Thoracic aorta (tissue), 2 donors: Measurements from ENCODE around the gene EVA1C. TPM values are rescaled to one million over a fixed set of nuclear protein-coding genes. Genes with fewer than 3 reads are reported as not detected.

ENCODE experiments used
- ATAC-seq: fragments of 150-250 bp; one replicate; pipeline ENCODE4 v1.8.0; 2017; ENCODE audit warnings: low read depth; ENCODE audit not compliant: insufficient number of reproducible peaks, low FRiP score
- DNase-seq: peaks from one replicate; pipeline ENCODE4 v3.0.0-alpha.2; 2020; ENCODE audit warnings: low spot score
- H3K27ac ChIP-seq, 2 donors: fragments of 200-600 bp; sonication (generic); 1 replicate in 1 of 2; 2 replicates in 1 of 2; pipeline ENCODE4 v1.5.1; 2016; ENCODE audit warnings: mild to moderate bottlenecking in 2 of 2, moderate library complexity in 2 of 2
- H3K27me3 ChIP-seq: fragments of 200-600 bp; sonication (generic); replicated peaks from 2 replicates; pipeline ENCODE4 v1.6.0; 2016; ENCODE audit warnings: mild to moderate bottlenecking; ENCODE audit not compliant: insufficient read depth
- H3K36me3 ChIP-seq: fragments of 200-600 bp; sonication (generic); one replicate; pipeline ENCODE4 v1.5.1; 2016
- H3K4me1 ChIP-seq, 2 donors: fragments of 200-600 bp; sonication (generic); 1 replicate in 1 of 2; 2 replicates in 1 of 2; pipeline versions ENCODE4 v1.5.1 to v1.6.0; 2016; ENCODE audit warnings: low read depth in 2 of 2, mild to moderate bottlenecking in 1 of 2; ENCODE audit not compliant: control insufficient read depth in 1 of 2
- H3K4me3 ChIP-seq: fragments of 200-600 bp; sonication (generic); 2 replicates; pipeline ENCODE4 v1.5.1; 2016; ENCODE audit warnings: mild to moderate bottlenecking
- H3K9me3 ChIP-seq: fragments of 200-600 bp; sonication (generic); 2 replicates; pipeline ENCODE4 v1.5.1; 2016
- total RNA-seq, 2 donors: library from RNA; depleted of rRNA; stranded (reverse); fragments of >200 nt; gene quantifications; one replicate each; pipeline versions ENCODE4 v1.1.0 to v1.2.3, GENCODE V29; 2016
- TF ChIP-seq, protein P1 (sequence below): fragments of 200-600 bp; sonication (generic); IDR thresholded peaks from one replicate; pipeline ENCODE4 v1.5.1; 2019; ENCODE audit warnings: antibody characterized with exemption

The EVA1C gene
- total RNA-seq, 2 donors from 2014 or later, result 81.2 to 115 TPM

DNA sequence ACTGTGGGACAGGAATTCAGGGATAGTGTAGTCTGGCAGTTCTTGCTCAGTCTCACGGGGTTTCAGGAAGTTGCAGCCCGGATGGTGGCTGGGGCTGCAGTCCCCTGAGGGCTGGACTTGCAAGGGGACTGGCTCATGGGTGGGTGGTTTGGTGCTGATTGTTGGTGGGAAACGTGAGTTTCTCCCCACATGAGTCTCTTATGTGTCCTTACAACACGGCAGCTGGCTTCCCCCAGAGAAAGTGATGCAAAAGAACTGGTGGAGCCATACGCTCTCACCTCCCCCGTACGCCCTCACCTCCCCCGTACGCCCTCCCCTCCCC, 64.9 kb downstream of the EVA1C start:
- Histone ChIP-seq H3K4me1 (peaks cover 11 to 33% of the 10 kb centered on the region in 2 donors), H3K4me3 (no peak overlapping the region), H3K36me3 (peaks cover 26% of the 10 kb centered on the region), H3K27ac (no peak overlapping the region), H3K9me3 (no peaks in the 10 kb centered on the region), H3K27me3 (no peaks in the 10 kb centered on the region)
- no peak for ATAC-seq
- TF ChIP-seq, protein P1, sequence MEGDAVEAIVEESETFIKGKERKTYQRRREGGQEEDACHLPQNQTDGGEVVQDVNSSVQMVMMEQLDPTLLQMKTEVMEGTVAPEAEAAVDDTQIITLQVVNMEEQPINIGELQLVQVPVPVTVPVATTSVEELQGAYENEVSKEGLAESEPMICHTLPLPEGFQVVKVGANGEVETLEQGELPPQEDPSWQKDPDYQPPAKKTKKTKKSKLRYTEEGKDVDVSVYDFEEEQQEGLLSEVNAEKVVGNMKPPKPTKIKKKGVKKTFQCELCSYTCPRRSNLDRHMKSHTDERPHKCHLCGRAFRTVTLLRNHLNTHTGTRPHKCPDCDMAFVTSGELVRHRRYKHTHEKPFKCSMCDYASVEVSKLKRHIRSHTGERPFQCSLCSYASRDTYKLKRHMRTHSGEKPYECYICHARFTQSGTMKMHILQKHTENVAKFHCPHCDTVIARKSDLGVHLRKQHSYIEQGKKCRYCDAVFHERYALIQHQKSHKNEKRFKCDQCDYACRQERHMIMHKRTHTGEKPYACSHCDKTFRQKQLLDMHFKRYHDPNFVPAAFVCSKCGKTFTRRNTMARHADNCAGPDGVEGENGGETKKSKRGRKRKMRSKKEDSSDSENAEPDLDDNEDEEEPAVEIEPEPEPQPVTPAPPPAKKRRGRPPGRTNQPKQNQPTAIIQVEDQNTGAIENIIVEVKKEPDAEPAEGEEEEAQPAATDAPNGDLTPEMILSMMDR, result no peak
- DNase-seq, result no peak

- no peak for ATAC-seq
- Histone ChIP-seq H3K9me3 (no peaks in the 10 kb centered on the region), H3K4me1 (peaks cover 0 to 10% of the 10 kb centered on the region in 2 donors), H3K27ac (no peak overlapping the region), H3K4me3 (no peak overlapping the region), H3K27me3 (no peaks in the 10 kb centered on the region), H3K36me3 (no peaks in the 10 kb centered on the region)
- no peak for DNase-seq
- TF ChIP-seq, protein P1, result no peak
Measured at GRCh38 chr21:32481875-32482408, 69.4 kb downstream of the EVA1C start.

GRCh38 chr21:32482565-32483292, 70.2 kb downstream of the EVA1C start:
- TF ChIP-seq, protein P1, result no peak
- Histone ChIP-seq H3K9me3 (no peaks in the 10 kb centered on the region), H3K4me1 (peaks cover 0 to 10% of the 10 kb centered on the region in 2 donors), H3K27me3 (no peaks in the 10 kb centered on the region), H3K36me3 (peaks cover 4% of the 10 kb centered on the region), H3K4me3 (no peak overlapping the region), H3K27ac (no peak overlapping the region)
- no peak for DNase-seq
- ATAC-seq, result no peak

DNA sequence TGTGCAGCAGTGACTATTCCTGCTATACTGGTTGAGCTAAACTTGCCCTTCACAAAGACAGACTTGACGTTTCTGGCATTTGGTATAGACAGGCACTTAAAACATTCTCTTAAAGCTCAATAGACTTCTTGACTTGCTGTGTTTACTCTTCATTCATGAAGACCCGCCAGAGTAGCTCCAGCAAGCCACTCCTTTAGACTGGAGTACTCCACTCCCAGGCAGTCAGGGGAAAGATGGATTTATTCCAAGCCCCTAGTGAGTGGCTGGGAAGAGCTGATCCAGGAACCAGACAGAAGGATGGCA, 70.7 kb downstream of the EVA1C start:
- ATAC-seq (no peak), DNase-seq (no peak)
- Histone ChIP-seq H3K36me3 (peaks cover 4% of the 10 kb centered on the region), H3K27ac (no peak overlapping the region), H3K9me3 (no peaks in the 10 kb centered on the region), H3K27me3 (no peaks in the 10 kb centered on the region), H3K4me3 (no peak overlapping the region), H3K4me1 (peaks cover 0 to 10% of the 10 kb centered on the region in 2 donors)
- TF ChIP-seq, protein P1, result no peak

GRCh38 chr21:32484706-32485380, 72.3 kb downstream of the EVA1C start:
- Histone ChIP-seq H3K9me3 (no peaks in the 10 kb centered on the region), H3K4me1 (peaks cover 0 to 10% of the 10 kb centered on the region in 2 donors), H3K36me3 (peaks cover 4% of the 10 kb centered on the region), H3K27me3 (no peaks in the 10 kb centered on the region), H3K4me3 (no peak overlapping the region), H3K27ac (no peak overlapping the region)
- ATAC-seq (no peak), DNase-seq (no peak)
- TF ChIP-seq, protein P1, result no peak
